ENCODE results near the gene DGKB.

DNA sequence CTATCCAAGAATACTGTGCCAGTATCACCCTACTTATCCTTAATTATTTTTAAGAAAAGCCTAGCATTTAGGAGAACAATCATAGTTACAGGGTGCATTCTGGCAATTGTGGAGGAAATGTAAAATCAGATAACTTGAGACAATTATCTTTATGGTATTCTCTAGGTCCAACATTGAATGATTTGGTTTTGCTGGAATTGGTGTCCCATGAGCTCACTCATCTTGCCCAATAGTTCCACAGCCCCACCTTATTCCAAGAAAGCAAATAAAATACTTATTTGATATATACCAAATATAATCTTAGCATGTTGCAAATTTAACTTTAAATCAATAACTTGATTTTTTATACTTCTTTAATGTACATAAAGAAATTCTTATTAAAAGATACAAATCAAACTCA lies 65.3 kb downstream of the DGKB start:
- TF ChIP-seq EZH2 (IDR thresholded peaks at IDR 0.05; ENCODE audit: low read depth) (no peak), CTCF (conservative IDR thresholded peaks at IDR 0.05) (no peak)

All from PC-9 (cell line).